ENCODE data around the gene PACSIN3. TPM values are rescaled to one million over a fixed set of nuclear protein-coding genes. Genes with fewer than 3 reads are reported as not detected.
A peak's percentile ranks its signal among the peaks of the same experiment; 100 is the strongest.

The PACSIN3 gene
- total and polyA plus RNA-seq, 2 of the 13 experiments (the other 11 are each of a cell fraction or from before 2014, with no cell fraction given), result 47.9 to 93.3 TPM

DNA sequence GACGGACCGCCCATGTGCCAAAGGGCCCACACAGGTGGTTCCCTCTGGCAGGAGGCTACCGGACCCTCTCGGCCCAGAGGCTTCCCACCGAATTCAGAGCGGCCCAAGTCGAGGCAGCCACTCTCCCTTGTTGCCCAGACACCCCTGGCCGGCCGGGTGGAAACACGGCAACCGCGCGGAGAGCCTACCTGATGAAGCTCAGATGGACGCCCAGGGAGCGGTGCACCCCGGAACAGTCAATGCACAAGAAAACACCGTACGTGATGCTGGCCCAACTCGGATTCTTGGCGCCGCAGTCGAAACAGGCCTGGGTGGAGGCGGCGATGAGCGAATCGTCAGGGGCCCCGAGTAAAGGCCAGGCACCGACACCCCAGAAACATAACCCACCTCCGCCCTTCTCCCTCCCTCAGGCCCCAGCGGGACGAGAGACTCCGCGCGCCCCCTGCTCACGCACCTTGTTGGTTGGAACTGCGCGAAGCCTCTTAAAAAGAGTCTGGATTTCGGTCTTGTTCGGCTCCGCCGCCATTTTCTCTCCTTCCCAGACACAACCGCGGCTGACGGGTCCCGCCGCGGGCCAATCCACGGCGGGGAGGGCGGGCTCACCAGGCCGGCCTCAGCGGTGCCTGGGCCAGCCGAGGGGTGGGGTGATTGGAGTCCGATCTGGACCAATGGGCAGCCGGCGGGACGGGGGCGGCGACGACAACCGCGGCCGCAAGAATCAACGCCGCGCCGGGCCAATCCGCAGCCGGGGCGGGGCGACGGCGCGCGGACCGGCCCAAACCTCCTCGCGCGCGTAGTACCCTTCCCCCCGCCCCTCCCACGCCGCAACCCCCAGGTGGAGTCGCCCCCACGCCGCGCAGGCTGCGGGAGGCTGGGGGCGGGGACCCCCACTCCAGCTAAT, 9.7 kb downstream of the PACSIN3 start, which contains the start of gene ARFGAP2 (continued):
- no peak for TF ChIP-seq HOXA7 (CRISPR knock-in tag; IDR thresholded peaks at IDR 0.05)
- TF ChIP-seq KLF9 (CRISPR knock-in tag; IDR thresholded peaks at IDR 0.05; ENCODE audit: low read depth), result no peak
- TF ChIP-seq ZNF143 (CRISPR knock-in tag; IDR thresholded peaks at IDR 0.05), result peak; percentile 88
- TF ChIP-seq ZNF24 (IDR thresholded peaks at IDR 0.05), result no peak
- TF ChIP-seq, protein P1, sequence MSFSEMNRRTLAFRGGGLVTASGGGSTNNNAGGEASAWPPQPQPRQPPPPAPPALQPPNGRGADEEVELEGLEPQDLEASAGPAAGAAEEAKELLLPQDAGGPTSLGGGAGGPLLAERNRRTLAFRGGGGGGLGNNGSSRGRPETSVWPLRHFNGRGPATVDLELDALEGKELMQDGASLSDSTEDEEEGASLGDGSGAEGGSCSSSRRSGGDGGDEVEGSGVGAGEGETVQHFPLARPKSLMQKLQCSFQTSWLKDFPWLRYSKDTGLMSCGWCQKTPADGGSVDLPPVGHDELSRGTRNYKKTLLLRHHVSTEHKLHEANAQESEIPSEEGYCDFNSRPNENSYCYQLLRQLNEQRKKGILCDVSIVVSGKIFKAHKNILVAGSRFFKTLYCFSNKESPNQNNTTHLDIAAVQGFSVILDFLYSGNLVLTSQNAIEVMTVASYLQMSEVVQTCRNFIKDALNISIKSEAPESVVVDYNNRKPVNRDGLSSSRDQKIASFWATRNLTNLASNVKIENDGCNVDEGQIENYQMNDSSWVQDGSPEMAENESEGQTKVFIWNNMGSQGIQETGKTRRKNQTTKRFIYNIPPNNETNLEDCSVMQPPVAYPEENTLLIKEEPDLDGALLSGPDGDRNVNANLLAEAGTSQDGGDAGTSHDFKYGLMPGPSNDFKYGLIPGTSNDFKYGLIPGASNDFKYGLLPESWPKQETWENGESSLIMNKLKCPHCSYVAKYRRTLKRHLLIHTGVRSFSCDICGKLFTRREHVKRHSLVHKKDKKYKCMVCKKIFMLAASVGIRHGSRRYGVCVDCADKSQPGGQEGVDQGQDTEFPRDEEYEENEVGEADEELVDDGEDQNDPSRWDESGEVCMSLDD (CRISPR knock-in tag; IDR thresholded peaks at IDR 0.05; ENCODE audit: borderline replicate concordance), result 0 out of 2 replicates have a peak, but pooled peaks have one; percentile 33
- TF ChIP-seq CREM (IDR thresholded peaks at IDR 0.05), result peak; percentile 34
- no peak for TF ChIP-seq CREM (CRISPR knock-in tag; IDR thresholded peaks at IDR 0.05)
- TF ChIP-seq EED (CRISPR knock-in tag; IDR thresholded peaks at IDR 0.05), result 0 out of 2 replicates have a peak, but pooled peaks have one; percentile 77
- TF ChIP-seq RFXAP (CRISPR knock-in tag; IDR thresholded peaks at IDR 0.05; ENCODE audit: borderline replicate concordance), result peak; percentile 48; the same call in 1 of the 2 replicates
- no peak for TF ChIP-seq ZNF431 (CRISPR knock-in tag; IDR thresholded peaks at IDR 0.05; ENCODE audit: borderline replicate concordance, low read depth)
- no peak for TF ChIP-seq ZNF7 (CRISPR knock-in tag; IDR thresholded peaks at IDR 0.05)
- TF ChIP-seq ZNF775 (CRISPR knock-in tag; IDR thresholded peaks at IDR 0.05; ENCODE audit: borderline replicate concordance), result no peak
- no peak for TF ChIP-seq NCOA5 (CRISPR knock-in tag; IDR thresholded peaks at IDR 0.05)
- no peak for TF ChIP-seq ATF2 (CRISPR knock-in tag; IDR thresholded peaks at IDR 0.05)
- TF ChIP-seq NFE2L2 (IDR thresholded peaks at IDR 0.05; ENCODE audit: low read length), result no peak
- no peak for TF ChIP-seq SMARCE1 (IDR thresholded peaks at IDR 0.05; ENCODE audit: borderline replicate concordance)
- TF ChIP-seq ZNF83 (CRISPR knock-in tag; IDR thresholded peaks at IDR 0.05; ENCODE audit: borderline replicate concordance), result no peak
- TF ChIP-seq ZNF510 (CRISPR knock-in tag; IDR thresholded peaks at IDR 0.05; ENCODE audit: low read depth), result 0 out of 2 replicates have a peak, but pooled peaks have one; percentile 74
- TF ChIP-seq ZNF746 (CRISPR knock-in tag; IDR thresholded peaks at IDR 0.05), result no peak; the same call in 1 of the 2 replicates
- peak; percentile 83 for TF ChIP-seq SPEN (CRISPR knock-in tag; IDR thresholded peaks at IDR 0.05; ENCODE audit: low read depth)
- TF ChIP-seq SNAPC4 (CRISPR knock-in tag; IDR thresholded peaks at IDR 0.05), result no peak
- no peak for TF ChIP-seq RBAK (CRISPR knock-in tag; IDR thresholded peaks at IDR 0.05)
